ENCODE data around the gene MIOX.

- TF ChIP-seq CTCF (IDR thresholded peaks at IDR 0.05) (no peak), POLR2A (IDR thresholded peaks at IDR 0.05) (no peak)
These were observed 36.3 kb downstream of the MIOX start for GRCh38 chr22:50522806-50523438.

All from uterus (tissue), 2 donors.